Naive thymus-derived CD4-positive, alpha-beta T cell (primary cell): ENCODE data around the gene OR1K1. TPM values are rescaled to one million over a fixed set of nuclear protein-coding genes. Genes with fewer than 3 reads are reported as not detected.

Source experiments
- ATAC-seq: fragments of 150-1000 bp; cut with Tn5 transposase; 2 replicates; pipeline ENCODE4 v1.10.0; 2021; ENCODE audit warnings: mild to moderate bottlenecking, moderate library complexity
- CTCF ChIA-PET: fragments of 350-600 bp; sonication (Branson Sonifier 250); formaldehyde crosslinking; loops from one replicate; lab custom pipeline; 2021; ENCODE audit warnings: antibody characterized with exemption; lab: Charles Lee
- POLR2A ChIA-PET: fragments of 350-600 bp; sonication (Branson Sonifier 250); formaldehyde crosslinking; loops from one replicate; lab custom pipeline; 2021; ENCODE audit warnings: antibody characterized with exemption, inconsistent platforms; lab: Charles Lee
- DNase-seq, 9 donors: peaks; one replicate each; pipeline versions ENCODE4 v3.0.0 to v3.0.0-alpha.2; 2020 to 2022; ENCODE audit warnings: mixed read lengths in 1 of 9
- H3K27ac ChIP-seq: one replicate; pipeline ENCODE4 v1.7.0; 2013; ENCODE audit warnings: mild to moderate bottlenecking, low read depth, low read length, moderate library complexity
- H3K27me3 ChIP-seq, 2 donors: one replicate each; pipeline ENCODE4 v1.7.0; 2013; ENCODE audit warnings: low read length in 2 of 2, mild to moderate bottlenecking in 2 of 2, moderate library complexity in 2 of 2; ENCODE audit not compliant: control insufficient read depth in 2 of 2, insufficient read depth in 2 of 2
- H3K36me3 ChIP-seq, 3 experiments: 1 replicate in 2 of 3; 2 replicates in 1 of 3; pipeline ENCODE4 v1.7.0; 2013; ENCODE audit warnings: low read length in 3 of 3, mild to moderate bottlenecking in 3 of 3, moderate library complexity in 1 of 3; ENCODE audit not compliant: insufficient read depth in 3 of 3, control insufficient read depth in 2 of 3
- H3K4me1 ChIP-seq, 2 donors: one replicate each; pipeline ENCODE4 v1.7.0; 2013; ENCODE audit warnings: low read length in 2 of 2, mild to moderate bottlenecking in 2 of 2, moderate library complexity in 1 of 2; ENCODE audit not compliant: control insufficient read depth in 2 of 2, insufficient read depth in 2 of 2
- H3K4me3 ChIP-seq: 2 replicates; pipeline ENCODE4 v1.7.0; 2013; ENCODE audit warnings: mild to moderate bottlenecking, low read length
- H3K9me3 ChIP-seq, 3 experiments: 1 replicate in 2 of 3; 2 replicates in 1 of 3; pipeline ENCODE4 v1.7.0; 2013; ENCODE audit warnings: low read length in 3 of 3; ENCODE audit not compliant: control insufficient read depth in 2 of 3
- H3K27ac Mint-ChIP-seq, 9 donors: one replicate each; pipeline ENCODE4 v1.8.0; 2020 to 2022; ENCODE audit warnings: mixed read lengths in 9 of 9, mild to moderate bottlenecking in 8 of 9, moderate library complexity in 5 of 9, inconsistent platforms in 2 of 9
- H3K27me3 Mint-ChIP-seq, 5 donors: one replicate each; pipeline ENCODE4 v1.8.0; 2021 to 2022; ENCODE audit warnings: mixed read lengths in 5 of 5, mild to moderate bottlenecking in 1 of 5
- H3K36me3 Mint-ChIP-seq, 5 donors: one replicate each; pipeline ENCODE4 v1.8.0; 2020 to 2022; ENCODE audit warnings: mixed read lengths in 5 of 5, mild to moderate bottlenecking in 3 of 5, inconsistent platforms in 1 of 5
- H3K4me1 Mint-ChIP-seq, 7 donors: one replicate each; pipeline ENCODE4 v1.8.0; 2020 to 2022; ENCODE audit warnings: mixed read lengths in 7 of 7, mild to moderate bottlenecking in 3 of 7, inconsistent platforms in 1 of 7
- H3K4me3 Mint-ChIP-seq, 10 donors: one replicate each; pipeline ENCODE4 v1.8.0; 2020 to 2022; ENCODE audit warnings: mild to moderate bottlenecking in 10 of 10, mixed read lengths in 10 of 10, moderate library complexity in 6 of 10, inconsistent platforms in 2 of 10
- H3K9me3 Mint-ChIP-seq, 11 donors: one replicate each; pipeline ENCODE4 v1.8.0; 2020 to 2022; ENCODE audit warnings: mixed read lengths in 11 of 11, mild to moderate bottlenecking in 4 of 11, inconsistent platforms in 1 of 11, moderate library complexity in 1 of 11
- intact Hi-C, 2 donors: fragments of 100-400 bp; cut with micrococcal nuclease; formaldehyde crosslinking; loops; one replicate each; pipeline ENCODE4 v1.15.1; 2023
- polyA plus RNA-seq, 2 donors: library from polyadenylated mRNA; unstranded; fragments of 300-500 nt; fragmentation: Illumina TruSeq; gene quantifications; one replicate each; pipeline ENCODE4 v1.2.3, GENCODE V29; 2021
- total RNA-seq, 6 experiments: library from RNA in 5 of 6; stranded (reverse) in 5 of 6; gene quantifications; 1 replicate in 5 of 6; 2 replicates in 1 of 6; pipeline ENCODE4 v1.2.3 and lab custom pipeline; 2021 to 2026

The OR1K1 gene, protein sequence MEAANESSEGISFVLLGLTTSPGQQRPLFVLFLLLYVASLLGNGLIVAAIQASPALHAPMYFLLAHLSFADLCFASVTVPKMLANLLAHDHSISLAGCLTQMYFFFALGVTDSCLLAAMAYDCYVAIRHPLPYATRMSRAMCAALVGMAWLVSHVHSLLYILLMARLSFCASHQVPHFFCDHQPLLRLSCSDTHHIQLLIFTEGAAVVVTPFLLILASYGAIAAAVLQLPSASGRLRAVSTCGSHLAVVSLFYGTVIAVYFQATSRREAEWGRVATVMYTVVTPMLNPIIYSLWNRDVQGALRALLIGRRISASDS
- total RNA-seq (not detected), polyA plus RNA-seq (not detected), total RNA-seq (lab: John Stamatoyannopoulos, UW) (not detected)

GRCh38 chr9:122800066-122801060 is at the start of gene OR1K1:
OR1K1 (plus strand) TSS chr9:122800123; CDS start chr9:122800123, 0 bp downstream.
- DNase-seq: no peak
- Mint-ChIP-seq H3K4me3 (no peak within 1 kb of the TSS), H3K36me3 (peaks cover 0 to 19% (median 5%) of the 10 kb centered on the region in 5 donors), H3K9me3 (no peaks in the 10 kb centered on the region), H3K27ac (no peak within 1 kb of the TSS), H3K27me3 (peaks cover 0 to 3% (median 0%) of the 10 kb centered on the region in 5 donors), H3K4me1 (no peaks in the 10 kb centered on the region)
- POLR2A ChIA-PET: no interaction called here
- no peaks in the 10 kb centered on the region for H3K27me3 ChIP-seq
- H3K9me3 ChIP-seq: no peaks in the 10 kb centered on the region
- no peaks in the 10 kb centered on the region for H3K36me3 ChIP-seq
- H3K4me3 ChIP-seq: no peak within 1 kb of the TSS
- ATAC-seq: no peak
- CTCF ChIA-PET: no interaction called here
- H3K27ac ChIP-seq: no peak within 1 kb of the TSS
- intact Hi-C loops: no loop called here
- no peaks in the 10 kb centered on the region for H3K4me1 ChIP-seq

DNA sequence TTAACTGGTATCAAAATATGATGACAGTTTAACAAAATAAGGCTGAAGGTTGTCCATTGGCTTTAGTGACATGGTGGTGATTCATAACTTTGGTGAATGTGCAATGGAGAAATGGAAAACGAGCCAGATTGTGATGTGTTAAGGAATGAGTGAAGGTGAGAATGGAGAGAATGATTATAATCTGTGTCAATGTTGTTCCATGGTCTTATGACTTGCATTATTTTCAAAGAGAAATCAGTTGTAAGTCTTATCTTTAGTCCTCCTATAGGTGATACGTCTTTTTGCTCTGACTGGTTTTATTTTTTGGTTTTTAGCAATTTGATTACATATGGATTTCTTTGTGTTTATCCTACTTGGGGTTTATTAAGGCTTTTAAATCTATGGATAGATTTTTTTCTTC is 45.1 kb upstream of the OR1K1 start:
- peaks cover 0 to 17% (median 3%) of the 10 kb centered on the region in 5 donors for H3K27me3 Mint-ChIP-seq
- H3K27ac ChIP-seq: no peak overlapping the region
- H3K4me1 Mint-ChIP-seq: peaks cover 0 to 1% (median 0%) of the 10 kb centered on the region in 7 donors
- ATAC-seq (no peak), DNase-seq (no peak)
- POLR2A ChIA-PET: no interaction called here
- peaks cover 0 to 31% (median 19%) of the 10 kb centered on the region in 5 donors for H3K36me3 Mint-ChIP-seq
- no peaks in the 10 kb centered on the region for H3K4me1 ChIP-seq
- no peak overlapping the region for H3K27ac Mint-ChIP-seq
- no peak overlapping the region for H3K4me3 Mint-ChIP-seq
- intact Hi-C loops: no loop called here
- H3K9me3 ChIP-seq: peaks cover 0 to 17% (median 0%) of the 10 kb centered on the region in 3 experiments
- H3K27me3 ChIP-seq: no peaks in the 10 kb centered on the region
- H3K36me3 ChIP-seq: no peaks in the 10 kb centered on the region
- no peak overlapping the region for H3K4me3 ChIP-seq
- CTCF ChIA-PET: no interaction called here
- H3K9me3 Mint-ChIP-seq: peaks cover 7 to 50% (median 26%) of the 10 kb centered on the region in 11 donors

DNA sequence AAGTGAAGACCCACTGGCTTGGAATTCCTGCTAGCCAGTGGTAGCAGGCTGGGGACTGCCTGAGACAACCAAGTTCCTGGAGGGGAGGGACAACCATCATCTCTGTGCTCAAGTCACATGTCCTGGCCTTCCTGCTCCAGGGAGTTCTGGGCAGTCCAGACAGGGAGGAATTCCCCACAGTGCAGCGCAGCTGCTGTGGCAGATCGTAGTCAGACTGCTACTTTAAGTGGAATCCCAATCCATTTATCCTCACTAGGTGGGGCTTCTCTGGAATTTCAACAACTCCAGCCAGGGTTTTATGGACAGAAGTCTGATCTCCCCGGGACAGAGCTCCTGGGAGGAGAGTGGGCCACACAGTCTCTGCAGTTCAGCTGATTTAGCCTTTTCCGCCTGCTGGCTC is 32.1 kb upstream of the OR1K1 start:
- H3K4me1 Mint-ChIP-seq: no peaks in the 10 kb centered on the region
- Histone ChIP-seq H3K4me3 (no peak overlapping the region), H3K4me1 (no peaks in the 10 kb centered on the region), H3K9me3 (peaks cover 0 to 13% (median 0%) of the 10 kb centered on the region in 3 experiments), H3K27ac (no peak overlapping the region), H3K36me3 (no peaks in the 10 kb centered on the region), H3K27me3 (no peaks in the 10 kb centered on the region)
- intact Hi-C loops: no loop called here
- H3K27ac Mint-ChIP-seq: no peak overlapping the region
- ChIA-PET POLR2A (no interaction called here), CTCF (no interaction called here)
- H3K9me3 Mint-ChIP-seq: peaks cover 13 to 61% (median 33%) of the 10 kb centered on the region in 11 donors
- DNase-seq (no peak), ATAC-seq (no peak)
- no peak overlapping the region for H3K4me3 Mint-ChIP-seq
- H3K27me3 Mint-ChIP-seq: peaks cover 0 to 11% (median 0%) of the 10 kb centered on the region in 5 donors
- peaks cover 0 to 48% (median 31%) of the 10 kb centered on the region in 5 donors for H3K36me3 Mint-ChIP-seq

GRCh38 chr9:122777052-122777451 is 22.9 kb upstream of the OR1K1 start:
- CTCF ChIA-PET: no interaction called here
- H3K27ac ChIP-seq: no peak overlapping the region
- H3K36me3 ChIP-seq: no peaks in the 10 kb centered on the region
- intact Hi-C loops: no loop called here
- Mint-ChIP-seq H3K9me3 (peaks cover 0 to 18% (median 8%) of the 10 kb centered on the region in 11 donors), H3K36me3 (peaks cover 0 to 15% (median 7%) of the 10 kb centered on the region in 5 donors), H3K4me1 (no peaks in the 10 kb centered on the region), H3K27ac (no peak overlapping the region), H3K27me3 (no peaks in the 10 kb centered on the region), H3K4me3 (no peak overlapping the region)
- H3K4me1 ChIP-seq: no peaks in the 10 kb centered on the region
- no peak overlapping the region for H3K4me3 ChIP-seq
- POLR2A ChIA-PET: no interaction called here
- H3K27me3 ChIP-seq: no peaks in the 10 kb centered on the region
- DNase-seq (no peak), ATAC-seq (no peak)
- no peaks in the 10 kb centered on the region for H3K9me3 ChIP-seq

- Mint-ChIP-seq H3K27me3 (no peaks in the 10 kb centered on the region), H3K36me3 (peaks cover 0 to 8% (median 0%) of the 10 kb centered on the region in 5 donors), H3K4me1 (no peaks in the 10 kb centered on the region), H3K27ac (no peak overlapping the region), H3K9me3 (peaks cover 0 to 8% (median 3%) of the 10 kb centered on the region in 11 donors), H3K4me3 (no peak overlapping the region)
- H3K36me3 ChIP-seq: no peaks in the 10 kb centered on the region
- POLR2A ChIA-PET: no interaction called here
- no peaks in the 10 kb centered on the region for H3K27me3 ChIP-seq
- DNase-seq (no peak), ATAC-seq (no peak)
- intact Hi-C loops: no loop called here
- no peak overlapping the region for H3K27ac ChIP-seq
- H3K4me3 ChIP-seq: no peak overlapping the region
- H3K4me1 ChIP-seq: no peaks in the 10 kb centered on the region
- CTCF ChIA-PET: no interaction called here
- H3K9me3 ChIP-seq: no peaks in the 10 kb centered on the region
Measured at GRCh38 chr9:122777935-122778627, 21.8 kb upstream of the OR1K1 start.

DNA sequence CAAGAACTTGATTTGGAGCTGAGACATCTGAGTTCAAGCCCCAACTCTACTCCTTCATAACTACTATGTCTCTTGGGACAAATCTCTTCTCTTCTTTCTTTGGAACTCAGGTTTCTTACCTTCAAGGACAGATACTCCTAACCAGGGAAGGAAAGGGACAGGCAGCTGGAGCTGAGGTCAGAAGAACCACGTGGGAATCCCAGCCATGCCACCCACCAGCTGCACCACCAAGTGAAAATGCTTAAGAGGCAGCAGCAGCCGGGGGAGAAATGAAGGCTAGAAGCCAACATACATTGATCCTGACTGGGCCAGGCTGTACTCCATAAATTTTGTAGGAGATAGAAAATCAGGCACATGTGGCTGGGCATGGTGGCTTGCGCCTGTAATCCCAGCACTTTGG is 20.7 kb upstream of the OR1K1 start:
- ATAC-seq: no peak
- no peak overlapping the region for H3K4me3 ChIP-seq
- H3K4me3 Mint-ChIP-seq: no peak overlapping the region
- DNase-seq: no peak
- no peaks in the 10 kb centered on the region for H3K9me3 Mint-ChIP-seq
- H3K27me3 ChIP-seq: no peaks in the 10 kb centered on the region
- CTCF ChIA-PET: interaction anchor here (0.6 kb wide), 1 partner anchor 489 kb away, joined by 5 read pairs; no protein-coding TSS in a partner anchor
- H3K4me1 ChIP-seq: no peaks in the 10 kb centered on the region
- H3K27ac Mint-ChIP-seq: no peak overlapping the region
- H3K4me1 Mint-ChIP-seq: no peaks in the 10 kb centered on the region
- no peaks in the 10 kb centered on the region for H3K36me3 ChIP-seq
- H3K27ac ChIP-seq: no peak overlapping the region
- H3K36me3 Mint-ChIP-seq: peaks cover 0 to 3% (median 0%) of the 10 kb centered on the region in 5 donors
- POLR2A ChIA-PET: no interaction called here
- H3K9me3 ChIP-seq: no peaks in the 10 kb centered on the region
- H3K27me3 Mint-ChIP-seq: no peaks in the 10 kb centered on the region
- intact Hi-C loops: no loop called here
